Nephron progenitor cell (in vitro differentiated cells): ENCODE results near the gene CDH4.

Source experiments
- DNase-seq: peaks from one replicate; pipeline ENCODE4 v3.0.0; 2021
- H3K27ac Mint-ChIP-seq: 2 replicates; pipeline ENCODE4 v1.8.0; 2021; ENCODE audit warnings: mild to moderate bottlenecking, moderate library complexity, mixed read lengths
- H3K27me3 Mint-ChIP-seq: 2 replicates; pipeline ENCODE4 v1.8.0; 2021; ENCODE audit warnings: mild to moderate bottlenecking, low read depth, mixed read lengths; ENCODE audit not compliant: poor library complexity
- H3K36me3 Mint-ChIP-seq: 2 replicates; pipeline ENCODE4 v1.8.0; 2021; ENCODE audit warnings: low read depth, mixed read lengths
- H3K4me1 Mint-ChIP-seq: 2 replicates; pipeline ENCODE4 v1.8.0; 2021; ENCODE audit warnings: mixed read lengths
- H3K4me3 Mint-ChIP-seq: 2 replicates; pipeline ENCODE4 v1.8.0; 2021; ENCODE audit warnings: mild to moderate bottlenecking, moderate library complexity, mixed read lengths
- H3K9me3 Mint-ChIP-seq: 2 replicates; pipeline ENCODE4 v1.8.0; 2021; ENCODE audit warnings: mild to moderate bottlenecking, moderate library complexity, mixed read lengths
- TF ChIP-seq, protein P1 (sequence below): fragments of 200-600 bp; sonication (generic); IDR thresholded peaks from 2 replicates; pipeline ENCODE4 v1.5.0; 2021; ENCODE audit warnings: antibody characterized with exemption

CDH4 gene

DNA sequence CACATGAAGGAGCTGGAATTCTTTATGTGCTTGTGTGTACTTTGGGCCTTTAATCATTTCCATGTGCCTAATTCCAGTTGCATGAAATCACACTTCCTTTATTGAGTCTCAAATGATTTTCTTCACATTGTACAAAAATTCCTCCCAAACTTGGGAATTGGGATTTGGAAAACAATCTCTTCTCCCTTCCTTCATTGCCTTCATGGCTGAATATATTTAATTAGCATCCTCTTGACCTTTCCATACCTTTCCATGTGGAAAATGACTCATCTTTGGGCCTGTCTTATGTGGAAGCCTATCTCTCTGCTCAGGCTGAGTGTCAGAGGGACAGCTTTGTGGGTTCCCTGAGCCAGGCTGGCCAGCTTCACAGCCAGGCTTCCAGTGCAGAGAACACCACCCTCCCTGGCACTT lies 33.0 kb upstream of the CDH4 start:
- Mint-ChIP-seq H3K36me3 (no peaks in the 10 kb centered on the region), H3K27ac (no peak overlapping the region), H3K9me3 (peaks cover 4% of the 10 kb centered on the region), H3K4me3 (no peak overlapping the region), H3K27me3 (peaks cover 83% of the 10 kb centered on the region), H3K4me1 (peaks cover 4% of the 10 kb centered on the region)
- DNase-seq: no peak
- TF ChIP-seq, protein P1, sequence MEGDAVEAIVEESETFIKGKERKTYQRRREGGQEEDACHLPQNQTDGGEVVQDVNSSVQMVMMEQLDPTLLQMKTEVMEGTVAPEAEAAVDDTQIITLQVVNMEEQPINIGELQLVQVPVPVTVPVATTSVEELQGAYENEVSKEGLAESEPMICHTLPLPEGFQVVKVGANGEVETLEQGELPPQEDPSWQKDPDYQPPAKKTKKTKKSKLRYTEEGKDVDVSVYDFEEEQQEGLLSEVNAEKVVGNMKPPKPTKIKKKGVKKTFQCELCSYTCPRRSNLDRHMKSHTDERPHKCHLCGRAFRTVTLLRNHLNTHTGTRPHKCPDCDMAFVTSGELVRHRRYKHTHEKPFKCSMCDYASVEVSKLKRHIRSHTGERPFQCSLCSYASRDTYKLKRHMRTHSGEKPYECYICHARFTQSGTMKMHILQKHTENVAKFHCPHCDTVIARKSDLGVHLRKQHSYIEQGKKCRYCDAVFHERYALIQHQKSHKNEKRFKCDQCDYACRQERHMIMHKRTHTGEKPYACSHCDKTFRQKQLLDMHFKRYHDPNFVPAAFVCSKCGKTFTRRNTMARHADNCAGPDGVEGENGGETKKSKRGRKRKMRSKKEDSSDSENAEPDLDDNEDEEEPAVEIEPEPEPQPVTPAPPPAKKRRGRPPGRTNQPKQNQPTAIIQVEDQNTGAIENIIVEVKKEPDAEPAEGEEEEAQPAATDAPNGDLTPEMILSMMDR: no peak

DNA sequence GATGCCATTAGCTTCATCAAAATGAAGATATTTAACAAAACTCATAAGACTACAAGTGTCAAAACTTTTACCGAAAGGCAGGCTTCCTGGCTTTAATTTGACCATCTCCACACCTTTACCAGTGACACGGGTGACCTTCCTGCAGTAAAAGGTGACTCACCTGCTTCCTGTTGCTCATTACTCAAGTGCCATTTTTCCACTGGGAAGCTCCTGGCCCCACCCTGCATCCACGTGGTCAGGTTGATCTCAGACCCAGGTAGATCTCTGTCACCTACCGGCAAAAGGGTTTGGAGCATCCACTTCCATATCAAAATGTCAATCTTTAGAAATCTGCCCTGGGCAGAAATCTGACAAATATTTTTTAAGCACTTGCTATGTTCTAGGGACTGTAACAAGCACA lies 31.9 kb upstream of the CDH4 start:
- Mint-ChIP-seq H3K4me3 (no peak overlapping the region), H3K27ac (no peak overlapping the region), H3K9me3 (peaks cover 4% of the 10 kb centered on the region), H3K4me1 (peaks cover 4% of the 10 kb centered on the region), H3K27me3 (peaks cover 78% of the 10 kb centered on the region), H3K36me3 (no peaks in the 10 kb centered on the region)
- TF ChIP-seq, protein P1: no peak
- no peak for DNase-seq

DNA sequence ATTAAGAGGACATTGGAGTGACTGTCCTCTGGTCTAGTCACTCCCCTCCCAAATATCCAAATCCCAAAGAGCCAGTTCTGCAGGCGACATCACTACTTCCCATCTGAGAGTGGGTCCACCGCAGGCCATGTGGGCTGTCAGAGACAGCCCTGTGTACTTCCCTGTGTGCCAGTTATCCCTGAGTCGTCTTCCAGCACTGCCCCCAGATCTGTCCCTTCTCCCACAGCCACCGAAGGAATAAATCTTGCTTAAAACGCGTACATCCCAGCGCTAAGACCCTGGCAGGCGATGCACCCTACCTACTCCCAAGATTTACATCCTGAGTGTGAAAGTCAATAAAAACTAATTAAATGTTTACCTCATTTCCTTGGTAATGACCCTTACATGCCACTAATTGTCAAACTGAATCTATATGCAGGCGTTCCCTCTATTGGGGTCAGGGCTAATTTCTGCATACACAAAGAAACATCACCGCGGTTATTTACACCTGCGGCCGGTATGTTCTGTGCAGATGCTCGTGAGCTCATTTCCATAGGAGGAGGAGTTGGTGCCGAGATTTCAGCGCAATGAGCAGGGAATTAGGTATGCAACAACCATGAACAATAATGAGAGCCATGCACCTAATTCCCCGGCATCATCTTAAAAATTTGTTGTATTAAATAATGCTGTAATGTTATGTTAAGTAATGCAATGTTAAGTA lies 31.3 kb upstream of the CDH4 start:
- Mint-ChIP-seq H3K4me1 (peaks cover 4% of the 10 kb centered on the region), H3K27me3 (peaks cover 75% of the 10 kb centered on the region), H3K36me3 (no peaks in the 10 kb centered on the region), H3K4me3 (no peak overlapping the region), H3K9me3 (peaks cover 4% of the 10 kb centered on the region), H3K27ac (no peak overlapping the region)
- TF ChIP-seq, protein P1: no peak
- DNase-seq: no peak

DNA sequence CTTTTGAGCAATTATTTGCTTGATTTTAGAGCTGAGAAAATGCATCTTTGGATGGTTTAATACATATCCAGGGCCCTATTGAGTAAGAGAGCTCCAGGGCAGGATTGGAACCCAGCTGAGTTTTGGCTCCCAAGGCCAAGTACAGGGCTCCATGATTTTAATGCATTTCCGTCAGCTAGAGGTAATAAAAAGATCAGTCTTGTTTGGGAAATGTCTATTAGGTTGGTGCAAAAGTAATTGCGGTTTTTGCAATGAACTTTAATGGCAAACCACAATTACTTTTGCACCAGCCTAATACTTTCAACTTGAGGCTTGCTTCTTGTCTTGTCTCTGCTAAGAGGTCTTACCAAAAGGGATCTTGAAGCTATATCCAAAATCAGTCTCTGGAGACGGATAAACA lies 29.4 kb upstream of the CDH4 start:
- DNase-seq: no peak
- H3K9me3 Mint-ChIP-seq: peaks cover 4% of the 10 kb centered on the region
- no peak overlapping the region for H3K27ac Mint-ChIP-seq
- H3K4me1 Mint-ChIP-seq: peaks cover 4% of the 10 kb centered on the region
- H3K36me3 Mint-ChIP-seq: no peaks in the 10 kb centered on the region
- H3K27me3 Mint-ChIP-seq: peaks cover 66% of the 10 kb centered on the region
- H3K4me3 Mint-ChIP-seq: no peak overlapping the region
- TF ChIP-seq, protein P1: no peak

DNA sequence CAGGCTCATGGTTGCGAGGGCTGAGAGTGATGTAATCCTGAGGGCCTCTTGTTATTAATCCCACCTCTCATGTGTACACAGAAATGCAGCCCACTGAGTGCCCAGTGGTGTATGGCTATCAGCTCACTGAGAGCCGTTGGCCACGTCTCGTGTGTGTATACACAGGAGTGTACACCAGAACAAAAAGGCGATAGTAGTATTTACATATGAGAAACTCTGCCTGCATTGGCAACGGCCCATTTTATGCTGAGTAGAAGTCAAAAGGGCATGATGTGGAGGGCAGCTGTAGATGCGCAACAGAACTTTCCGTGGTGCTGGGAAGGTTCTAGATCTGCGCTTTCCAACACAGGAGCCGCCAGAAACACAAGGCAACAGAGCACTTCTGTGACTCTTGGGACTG lies 28.9 kb upstream of the CDH4 start:
- Mint-ChIP-seq H3K27ac (no peak overlapping the region), H3K4me3 (no peak overlapping the region), H3K9me3 (peaks cover 3% of the 10 kb centered on the region), H3K36me3 (no peaks in the 10 kb centered on the region), H3K27me3 (peaks cover 61% of the 10 kb centered on the region), H3K4me1 (peaks cover 4% of the 10 kb centered on the region)
- no peak for DNase-seq
- TF ChIP-seq, protein P1: no peak

DNA sequence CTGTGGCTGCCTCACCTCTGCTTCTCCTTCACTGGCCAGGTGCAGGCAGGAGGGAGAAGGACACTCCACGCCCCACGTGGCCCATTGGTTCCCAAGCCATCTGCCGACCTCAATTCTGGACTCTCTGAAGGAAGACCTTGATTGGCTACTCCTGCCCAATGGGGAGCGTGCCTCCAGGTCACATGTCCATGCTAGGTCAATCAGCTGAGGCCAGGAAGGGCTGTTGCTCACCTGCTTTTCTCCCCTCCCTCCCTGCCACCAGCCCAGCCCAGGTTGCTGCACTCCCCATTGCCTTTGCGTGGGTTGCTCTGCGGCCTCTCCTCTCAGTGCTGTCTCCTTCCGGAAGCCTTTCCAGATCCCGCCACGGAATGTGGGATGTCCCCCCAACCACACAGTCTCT lies 21.9 kb upstream of the CDH4 start:
- TF ChIP-seq, protein P1: no peak
- Mint-ChIP-seq H3K27ac (no peak overlapping the region), H3K9me3 (peaks cover 16% of the 10 kb centered on the region), H3K4me1 (peaks cover 21% of the 10 kb centered on the region), H3K27me3 (peaks cover 22% of the 10 kb centered on the region), H3K4me3 (no peak overlapping the region), H3K36me3 (no peaks in the 10 kb centered on the region)
- no peak for DNase-seq
